Muscle of back (tissue), 11 donors: ENCODE data around the gene MCU. TPM values are rescaled to one million over a fixed set of nuclear protein-coding genes. Genes with fewer than 3 reads are reported as not detected.
"Not testable (repeated sequence)": the region's sequence is repeated elsewhere in the genome, so short reads cannot be mapped to it uniquely, and the experiment has no call there.

Source experiments
- DNase-seq, 3 donors: peaks; one replicate each; pipeline versions ENCODE4 v3.0.0 to v3.0.0-alpha.2; 2013
- polyA plus RNA-seq, 10 donors: library from polyadenylated mRNA; unstranded; fragments of 120-200 nt; gene quantifications; one replicate each; pipeline ENCODE4 v1.2.1, GENCODE V29; 2013; ENCODE audit not compliant: insufficient read length in 10 of 10

MCU gene
- polyA plus RNA-seq, 10 donors = 86.6 to 152 (median 104) TPM

- no peak for DNase-seq
Observed at GRCh38 chr10:72682638-72683037, 9.3 kb upstream of the MCU start.

DNA sequence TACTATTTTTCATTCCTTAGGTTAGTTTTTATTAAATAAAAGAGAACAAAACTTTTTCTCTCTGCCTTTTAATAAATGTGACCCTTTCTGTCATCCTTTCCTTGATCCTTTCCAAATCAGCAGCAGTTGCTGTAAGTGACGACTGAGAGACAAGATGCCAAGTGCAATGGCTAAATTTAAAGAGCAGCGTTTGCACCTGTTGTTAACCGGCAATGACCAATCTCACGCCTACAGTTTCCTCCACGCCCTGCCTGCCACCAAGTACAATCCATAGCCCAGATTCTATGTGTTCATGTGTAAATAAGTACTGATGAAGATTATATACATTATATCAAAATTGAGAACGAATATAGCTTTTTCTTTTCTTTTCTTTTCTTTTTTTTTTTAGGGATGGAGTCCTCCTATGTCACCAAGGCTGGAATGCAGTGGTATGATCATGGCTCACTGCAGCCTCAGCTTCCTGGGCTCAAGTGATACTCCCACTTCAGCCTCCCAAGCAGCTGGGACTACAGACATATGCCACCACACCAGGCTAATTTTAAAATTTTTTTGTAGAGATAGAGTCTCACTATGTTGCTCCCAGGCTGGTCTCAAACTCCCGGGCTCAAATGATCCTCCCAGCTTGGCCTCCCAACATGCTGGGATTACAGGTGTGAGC lies 6.5 kb upstream of the MCU start:
- DNase-seq = peak; percentile 53 to 67 (median 64)

- DNase-seq = not testable (repeated sequence)
Observed at GRCh38 chr10:72686430-72686829, 5.5 kb upstream of the MCU start.

- DNase-seq = no peak
Observed at GRCh38 chr10:72687035-72687434, 4.9 kb upstream of the MCU start.

- peak in 1 of 3 donors; percentile 76 for DNase-seq
Observed at GRCh38 chr10:72688208-72688651, 3.7 kb upstream of the MCU start.

DNA sequence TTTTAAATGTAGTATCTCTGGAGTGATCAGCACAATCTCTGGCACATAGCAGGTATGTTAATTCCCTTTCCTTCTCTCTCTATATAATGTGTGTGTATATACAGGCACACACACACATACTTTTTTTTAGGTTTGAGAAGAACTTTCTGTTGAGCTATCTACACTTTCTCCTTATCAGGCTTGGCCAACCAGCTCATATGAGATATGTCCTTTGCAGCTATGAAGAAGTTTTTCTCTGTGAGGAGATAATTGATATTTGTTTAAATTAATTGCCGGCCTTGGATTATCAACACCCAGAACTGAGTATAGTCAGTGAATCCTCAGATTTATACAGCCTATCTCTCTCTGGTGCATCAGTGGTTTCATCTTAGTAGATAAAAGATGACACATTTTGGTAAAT lies 2.3 kb upstream of the MCU start:
- no peak for DNase-seq

- DNase-seq = peak; percentile 56 to 76 (median 73)
Observed at GRCh38 chr10:72690071-72690755, 1.7 kb upstream of the MCU start.

DNA sequence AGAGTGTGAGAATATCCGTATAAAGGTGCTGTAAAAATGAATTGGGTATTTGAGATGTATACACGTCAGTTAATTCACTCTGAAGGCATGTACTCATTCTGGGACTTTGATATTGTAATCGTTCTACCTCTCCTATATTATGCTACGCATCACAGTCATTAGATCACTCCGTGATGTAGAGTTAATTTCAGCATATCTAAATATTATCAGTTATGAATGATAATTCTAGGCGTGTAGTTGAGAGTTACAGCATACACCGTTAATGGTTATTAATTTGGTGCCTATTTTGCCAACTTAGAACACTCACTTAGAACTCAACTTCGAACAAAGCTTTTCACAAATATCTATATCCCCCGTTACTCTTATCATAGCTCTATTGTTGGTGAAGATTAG lies 477 bp upstream of the MCU start:
- no peak for DNase-seq

GRCh38 chr10:72692744-72692993 lies 726 bp downstream of the MCU start:
- DNase-seq = peak in 1 of 3 donors; percentile 80

- peak in 2 of 3 donors; percentile 42 to 73 for DNase-seq
Observed at GRCh38 chr10:72692994-72693781, 1.2 kb downstream of the MCU start.

GRCh38 chr10:72694476-72695369 lies 2.8 kb downstream of the MCU start:
- DNase-seq = peak in 2 of 3 donors; percentile 44 to 62

- no peak for DNase-seq
Observed at GRCh38 chr10:72695496-72695895, 3.6 kb downstream of the MCU start.

GRCh38 chr10:72697716-72698115 lies 5.8 kb downstream of the MCU start:
- DNase-seq = no peak

GRCh38 chr10:72702465-72702864 lies 10.5 kb downstream of the MCU start:
- not testable (repeated sequence) for DNase-seq

DNA sequence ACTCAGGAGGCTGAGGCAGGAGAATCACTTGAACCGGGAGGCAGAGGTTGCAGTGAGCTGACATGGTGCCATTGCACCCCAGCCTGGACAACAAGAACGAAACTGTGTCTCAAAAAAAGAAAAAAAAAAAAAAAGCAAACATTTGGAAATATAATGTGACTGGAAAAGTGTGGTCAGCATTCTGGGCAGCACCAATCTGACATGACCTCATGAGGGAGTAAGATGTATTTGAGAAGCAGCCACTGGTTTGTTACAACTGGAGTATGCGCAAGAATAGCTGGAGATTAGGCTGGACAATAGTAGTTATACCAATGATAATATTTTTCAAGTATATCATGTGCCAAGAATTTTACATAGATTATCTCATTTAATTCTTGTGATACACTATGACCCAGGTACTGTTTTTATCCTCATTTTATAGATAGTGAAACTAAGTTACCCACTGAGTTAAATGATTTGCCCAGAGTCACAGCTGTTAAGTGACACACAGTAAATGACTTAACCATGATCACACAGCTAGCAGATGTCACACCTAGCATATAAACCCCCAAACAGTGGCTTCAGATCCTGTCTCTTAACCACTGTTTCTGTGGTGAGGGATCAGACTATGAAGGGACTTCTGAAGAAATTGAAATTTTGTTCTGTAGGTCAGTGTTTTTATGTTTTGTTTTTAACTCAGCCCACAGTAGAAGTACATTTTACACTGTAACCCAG lies 11.1 kb downstream of the MCU start:
- DNase-seq = peak in 2 of 3 donors; percentile 59 to 61

DNA sequence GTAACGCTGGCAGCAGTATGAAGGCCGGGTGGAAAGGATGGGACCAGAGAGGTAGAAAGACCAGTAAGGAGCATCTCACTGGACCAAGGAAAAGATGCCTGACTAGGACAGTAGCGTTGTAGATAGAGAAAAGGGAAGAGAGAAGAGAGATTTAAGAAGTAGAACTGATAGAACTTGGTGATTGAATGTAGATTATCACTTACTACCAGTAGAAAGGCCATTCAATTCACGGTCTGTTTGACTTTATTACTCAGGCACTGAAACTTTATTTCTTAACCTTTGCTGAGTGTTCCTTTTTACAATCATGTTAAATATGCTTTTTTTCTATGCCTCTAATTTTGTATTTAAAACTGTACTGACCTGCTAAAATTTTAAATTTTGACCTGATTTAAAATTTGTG lies 12.2 kb downstream of the MCU start:
- DNase-seq = no peak

- peak; percentile 66 to 88 (median 75) for DNase-seq
Observed at GRCh38 chr10:72709041-72709440, 17.1 kb downstream of the MCU start.

DNA sequence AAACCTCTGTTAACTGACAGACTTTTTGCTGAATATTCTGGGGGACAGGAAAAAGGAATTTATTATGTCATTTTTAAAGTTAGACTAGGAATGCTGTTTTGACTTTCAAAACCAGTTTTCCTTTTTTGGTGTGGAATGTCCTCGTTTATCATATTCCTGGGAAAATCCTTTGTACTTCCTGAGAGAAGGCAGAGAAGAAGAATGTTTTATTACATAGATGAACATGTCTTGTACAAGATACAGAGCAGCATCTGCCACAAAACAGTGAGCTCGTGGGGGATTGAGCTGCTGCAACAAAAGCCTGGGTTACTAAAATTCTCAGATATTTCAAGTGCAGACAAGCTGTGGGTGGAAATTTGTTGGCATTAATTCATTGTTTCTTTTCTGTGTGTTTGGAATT lies 20.2 kb downstream of the MCU start:
- peak in 2 of 3 donors; percentile 44 to 61 for DNase-seq

DNA sequence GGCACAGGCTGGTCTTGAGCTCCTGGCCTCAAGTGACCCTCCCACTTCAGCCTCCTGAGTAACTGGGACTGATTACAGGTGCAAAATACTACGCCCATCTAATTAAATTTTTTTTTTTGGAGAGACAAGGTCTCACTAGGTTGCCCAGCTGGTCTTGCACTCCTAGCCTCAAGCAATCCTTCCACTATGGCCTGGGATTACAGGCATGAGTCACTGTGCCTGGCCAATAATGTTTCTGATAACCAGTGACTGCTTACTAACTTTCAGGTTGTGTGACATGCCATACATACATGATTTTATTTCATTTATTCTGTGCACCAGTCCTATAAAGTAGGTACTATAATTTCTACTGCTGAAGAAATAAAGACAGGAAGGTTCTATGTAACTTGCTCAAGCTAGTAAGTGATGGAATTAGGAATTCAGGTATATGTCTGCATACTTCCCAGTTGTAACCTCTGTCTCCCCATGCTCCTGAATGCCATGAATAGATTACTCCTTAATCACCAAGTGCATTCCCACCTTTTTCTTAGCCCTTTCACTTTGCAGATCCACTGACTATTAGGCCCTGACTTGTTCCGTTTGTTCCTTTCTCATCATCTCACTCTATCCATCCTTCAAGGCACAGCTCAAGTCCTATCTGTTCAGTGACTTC lies 28.1 kb downstream of the MCU start:
- DNase-seq = no peak

GRCh38 chr10:72720814-72721660 lies 29.1 kb downstream of the MCU start:
- no peak for DNase-seq
